ENCODE data around the gene BRIX1. TPM values are rescaled to one million over a fixed set of nuclear protein-coding genes. Genes with fewer than 3 reads are reported as not detected.

BRIX1 gene
- polyA plus RNA-seq, 4 donors: 9.4 to 28.7 (median 18.1) TPM

DNA sequence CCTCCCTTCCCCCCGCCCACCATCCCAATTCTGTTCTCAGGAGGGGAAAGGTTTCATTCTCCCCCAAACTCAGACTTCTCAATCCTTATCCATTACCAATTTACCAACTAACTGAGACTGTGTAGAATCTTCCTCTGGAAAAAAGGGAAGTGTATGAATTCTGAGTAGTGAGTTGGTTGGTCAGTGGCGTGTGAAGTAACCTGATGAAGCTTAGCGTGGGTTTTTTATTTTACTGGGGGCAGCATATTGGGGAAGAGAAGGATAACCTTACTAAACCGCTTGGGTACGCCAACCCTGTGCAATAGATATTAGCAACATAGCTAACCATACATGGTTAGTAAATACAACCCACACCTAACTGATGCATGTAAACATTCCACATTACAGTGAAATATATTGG, 12.8 kb downstream of the BRIX1 start:
- Histone ChIP-seq H3K4me3 (ENCODE audit: low read depth in 1 of 3, low read length in 3 of 3) (no peak overlapping the region), H3K27ac (ENCODE audit: low read depth in 1 of 3, low read length in 2 of 3) (no peak overlapping the region), H3K4me1 (ENCODE audit: control insufficient read depth in 3 of 3, insufficient read depth in 2 of 3, low read depth in 1 of 3, low read length in 2 of 3) (peaks cover 2 to 8% (median 2%) of the 10 kb centered on the region in 3 donors), H3K9me3 (ENCODE audit: control insufficient read depth in 2 of 2, insufficient read depth in 1 of 2, low read depth in 1 of 2, low read length in 1 of 2) (no peaks in the 10 kb centered on the region), H3K27me3 (ENCODE audit: control insufficient read depth in 3 of 3, insufficient read depth in 3 of 3, low read length in 3 of 3) (no peaks in the 10 kb centered on the region), H3K36me3 (ENCODE audit: control insufficient read depth in 3 of 3, insufficient read depth in 2 of 3, low read depth in 1 of 3, low read length in 3 of 3) (peaks cover 2 to 16% (median 3%) of the 10 kb centered on the region in 3 donors)
- 82 to 93% (median 88%) methylated on average over 5 of the region's 5 CpGs for WGBS, 3 donors
- FAIRE-seq (no peak), DNase-seq (no peak)

DNA sequence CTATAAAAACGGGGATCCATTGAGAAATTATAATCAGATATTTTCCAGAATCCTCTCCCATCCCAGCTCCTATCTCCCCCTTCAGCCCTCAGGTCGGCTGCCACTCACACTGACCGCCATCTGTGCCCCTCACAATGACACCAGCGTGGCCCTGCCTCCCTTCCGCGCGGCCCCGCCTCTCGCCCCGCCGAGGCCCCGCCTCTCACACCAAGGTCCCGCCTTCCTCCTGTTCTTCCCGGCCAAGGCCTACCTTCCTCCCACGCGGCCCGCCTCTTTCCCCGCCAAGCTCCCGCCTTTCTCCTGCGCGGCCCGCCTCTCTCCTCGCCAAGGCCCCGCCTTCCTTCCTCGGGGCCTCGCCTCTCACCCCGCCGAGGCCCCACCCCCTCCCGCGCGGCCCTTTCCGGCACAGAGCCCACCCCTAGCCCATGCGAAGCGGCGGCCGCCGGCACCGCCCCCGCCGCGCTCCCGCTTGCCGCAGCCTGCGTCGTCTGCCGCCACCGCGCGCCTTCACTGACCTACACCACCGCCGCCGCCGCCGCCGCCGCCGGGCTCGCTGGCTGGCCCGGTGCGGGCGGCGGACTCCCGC, 13.7 kb downstream of the BRIX1 start, which contains the start of gene DNAJC21:
Gene DNAJC21 (plus strand): TSS at position 426 of the 586 bp plus-strand sequence. CDS start 261 bp downstream, outside the sequence.
- Histone ChIP-seq H3K27ac (ENCODE audit: low read depth in 1 of 3, low read length in 2 of 3) (peak within 1 kb of the TSS; percentile 84 to 98 (median 88)), H3K4me1 (ENCODE audit: control insufficient read depth in 3 of 3, insufficient read depth in 2 of 3, low read depth in 1 of 3, low read length in 2 of 3) (peaks cover 2 to 8% (median 2%) of the 10 kb centered on the region in 3 donors), H3K9me3 (ENCODE audit: control insufficient read depth in 2 of 2, insufficient read depth in 1 of 2, low read depth in 1 of 2, low read length in 1 of 2) (no peaks in the 10 kb centered on the region), H3K27me3 (ENCODE audit: control insufficient read depth in 3 of 3, insufficient read depth in 3 of 3, low read length in 3 of 3) (no peaks in the 10 kb centered on the region), H3K36me3 (ENCODE audit: control insufficient read depth in 3 of 3, insufficient read depth in 2 of 3, low read depth in 1 of 3, low read length in 3 of 3) (peaks cover 2 to 16% (median 3%) of the 10 kb centered on the region in 3 donors), H3K4me3 (ENCODE audit: low read depth in 1 of 3, low read length in 3 of 3) (peak within 1 kb of the TSS; percentile 72 to 90 (median 85))
- DNase-seq: peak; percentile 98 to 99
- FAIRE-seq: no peak
- WGBS, 3 donors: 0 to 1% (median 0%) methylated on average over 46 to 63 of the region's 63 CpGs

DNA sequence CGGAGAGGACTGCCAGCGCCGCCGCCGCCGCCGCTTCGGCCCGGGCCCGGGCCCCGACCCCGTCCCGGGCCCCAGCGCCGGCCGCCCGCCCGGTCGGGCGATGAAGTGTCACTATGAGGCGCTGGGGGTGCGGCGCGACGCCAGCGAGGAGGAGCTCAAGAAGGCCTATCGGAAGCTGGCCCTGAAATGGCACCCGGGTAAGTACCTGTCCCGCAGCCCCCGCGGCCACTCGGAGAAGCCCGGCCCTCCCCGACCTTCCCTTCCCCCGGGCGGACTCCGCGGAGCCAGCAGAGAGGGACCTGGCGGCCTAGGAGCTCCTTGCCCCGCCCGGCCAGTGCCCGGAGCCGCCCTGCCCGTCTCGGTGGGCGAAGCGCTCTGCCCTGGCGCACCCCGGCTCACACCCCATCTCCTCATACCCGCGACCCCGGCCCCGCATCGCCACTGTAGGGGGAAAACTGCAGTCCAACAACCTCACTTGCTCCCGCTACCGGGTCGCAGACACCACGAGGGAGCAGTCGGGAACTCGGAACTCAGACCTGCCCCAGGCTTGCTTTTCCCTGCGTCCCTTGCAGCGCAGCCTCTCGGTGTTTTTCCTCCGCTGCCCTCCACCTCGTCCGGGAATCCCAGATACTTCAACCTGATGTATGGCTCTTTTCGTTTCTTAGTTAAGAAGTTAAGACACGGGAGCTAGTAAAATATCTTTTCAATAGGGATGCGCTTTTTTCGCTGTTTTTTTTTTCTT, 14.4 kb downstream of the BRIX1 start:
- 0 to 1% (median 1%) methylated on average over 42 to 70 of the region's 70 CpGs for WGBS, 3 donors
- FAIRE-seq: no peak

DNA sequence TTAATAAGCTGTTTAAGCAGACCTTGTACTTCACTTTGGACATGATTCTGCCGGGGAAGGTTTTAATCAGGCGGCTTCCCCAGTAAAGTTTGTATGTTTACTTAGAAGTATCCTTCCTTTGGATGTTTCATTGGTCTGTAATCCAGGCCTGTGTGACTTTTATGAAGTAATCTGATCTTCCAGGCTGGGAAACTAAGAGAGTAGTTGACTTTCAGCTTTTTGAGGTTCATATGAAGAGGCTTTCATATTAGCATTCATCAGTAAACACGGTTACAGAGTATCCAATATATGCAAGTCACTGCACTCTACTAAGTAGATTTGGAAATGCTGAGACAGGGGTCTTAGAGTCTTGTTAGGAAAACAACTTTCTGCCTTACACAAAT, 14.9 kb downstream of the BRIX1 start:
- Histone ChIP-seq H3K4me1 (ENCODE audit: control insufficient read depth in 3 of 3, insufficient read depth in 2 of 3, low read depth in 1 of 3, low read length in 2 of 3) (peaks cover 2 to 8% (median 2%) of the 10 kb centered on the region in 3 donors), H3K27ac (ENCODE audit: low read depth in 1 of 3, low read length in 2 of 3) (peak overlapping the region; percentile 84 to 98 (median 88)), H3K27me3 (ENCODE audit: control insufficient read depth in 3 of 3, insufficient read depth in 3 of 3, low read length in 3 of 3) (no peaks in the 10 kb centered on the region), H3K36me3 (ENCODE audit: control insufficient read depth in 3 of 3, insufficient read depth in 2 of 3, low read depth in 1 of 3, low read length in 3 of 3) (peaks cover 0 to 16% (median 0%) of the 10 kb centered on the region in 3 donors), H3K9me3 (ENCODE audit: control insufficient read depth in 2 of 2, insufficient read depth in 1 of 2, low read depth in 1 of 2, low read length in 1 of 2) (no peaks in the 10 kb centered on the region), H3K4me3 (ENCODE audit: low read depth in 1 of 3, low read length in 3 of 3) (peak overlapping the region; percentile 72 to 90 (median 85))
- 1 to 2% (median 2%) methylated on average over 3 of the region's 3 CpGs for WGBS, 3 donors
- FAIRE-seq (no peak), DNase-seq (no peak)

More for the DNA sequence above, 14.4 kb downstream of the BRIX1 start:
- DNase-seq: peak; percentile 87 to 92
- H3K36me3 ChIP-seq (ENCODE audit: control insufficient read depth in 3 of 3, insufficient read depth in 2 of 3, low read depth in 1 of 3, low read length in 3 of 3): peaks cover 2 to 16% (median 3%) of the 10 kb centered on the region in 3 donors
- peaks cover 2 to 8% (median 2%) of the 10 kb centered on the region in 3 donors for H3K4me1 ChIP-seq (ENCODE audit: control insufficient read depth in 3 of 3, insufficient read depth in 2 of 3, low read depth in 1 of 3, low read length in 2 of 3)
- H3K27ac ChIP-seq (ENCODE audit: low read depth in 1 of 3, low read length in 2 of 3): peak overlapping the region; percentile 84 to 98 (median 88)
- H3K27me3 ChIP-seq (ENCODE audit: control insufficient read depth in 3 of 3, insufficient read depth in 3 of 3, low read length in 3 of 3): no peaks in the 10 kb centered on the region
- H3K9me3 ChIP-seq (ENCODE audit: control insufficient read depth in 2 of 2, insufficient read depth in 1 of 2, low read depth in 1 of 2, low read length in 1 of 2): no peaks in the 10 kb centered on the region
- H3K4me3 ChIP-seq (ENCODE audit: low read depth in 1 of 3, low read length in 3 of 3): peak overlapping the region; percentile 72 to 90 (median 85)

DNA sequence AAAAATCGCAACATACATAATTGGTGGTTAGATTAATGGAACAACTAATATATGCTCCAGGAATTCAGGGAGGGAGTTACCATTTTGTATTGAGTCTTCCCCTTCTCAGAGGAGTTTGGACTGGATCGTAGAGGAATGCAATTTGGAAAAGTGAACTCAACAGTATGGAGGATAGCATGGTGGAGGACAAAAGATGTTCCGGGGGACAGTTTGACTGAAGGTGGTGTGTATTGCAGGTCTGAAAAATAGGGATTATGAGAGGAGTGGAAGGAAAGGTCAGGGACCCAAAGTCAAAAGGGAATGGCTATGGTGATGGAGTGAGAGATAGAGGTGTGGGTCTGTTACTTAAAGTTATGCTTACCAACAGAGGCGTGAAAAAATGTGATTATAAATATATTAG, 15.4 kb downstream of the BRIX1 start:
- FAIRE-seq: no peak
- peaks cover 0 to 15% (median 2%) of the 10 kb centered on the region in 3 donors for H3K36me3 ChIP-seq (ENCODE audit: control insufficient read depth in 3 of 3, insufficient read depth in 2 of 3, low read depth in 1 of 3, low read length in 3 of 3)
- peak in 1 of 2 donors; percentile 10 for DNase-seq
- peak overlapping the region in 1 of 3 donors; percentile 84 for H3K27ac ChIP-seq (ENCODE audit: low read depth in 1 of 3, low read length in 2 of 3)
- 60 to 74% (median 60%) methylated on average over 4 of the region's 4 CpGs for WGBS, 3 donors
- H3K4me3 ChIP-seq (ENCODE audit: low read depth in 1 of 3, low read length in 3 of 3): peak overlapping the region in 2 of 3 donors; percentile 72 to 85
- H3K4me1 ChIP-seq (ENCODE audit: control insufficient read depth in 3 of 3, insufficient read depth in 2 of 3, low read depth in 1 of 3, low read length in 2 of 3): peaks cover 2 to 8% (median 2%) of the 10 kb centered on the region in 3 donors
- H3K27me3 ChIP-seq (ENCODE audit: control insufficient read depth in 3 of 3, insufficient read depth in 3 of 3, low read length in 3 of 3): no peaks in the 10 kb centered on the region
- H3K9me3 ChIP-seq (ENCODE audit: control insufficient read depth in 2 of 2, insufficient read depth in 1 of 2, low read depth in 1 of 2, low read length in 1 of 2): no peaks in the 10 kb centered on the region

DNA sequence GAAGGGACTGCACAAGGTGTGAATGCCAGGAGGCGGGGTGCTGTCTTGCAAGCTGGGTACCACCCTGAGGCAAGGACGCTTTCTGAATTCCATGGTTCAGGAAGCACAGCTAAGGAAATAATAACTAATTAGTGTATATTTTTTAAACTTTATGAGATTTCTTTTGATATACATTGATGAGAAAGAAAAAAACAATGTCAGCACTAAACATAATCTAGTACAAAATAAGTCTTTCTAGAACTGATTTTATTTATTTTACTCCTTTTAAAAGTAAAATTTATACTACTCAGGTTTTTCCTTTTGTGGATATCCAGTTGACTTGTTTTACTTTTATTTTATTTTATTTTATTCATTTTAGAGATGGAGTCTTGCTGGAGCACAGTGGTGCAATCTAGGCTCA, 17.4 kb downstream of the BRIX1 start:
- Histone ChIP-seq H3K4me1 (ENCODE audit: control insufficient read depth in 3 of 3, insufficient read depth in 2 of 3, low read depth in 1 of 3, low read length in 2 of 3) (peaks cover 2 to 8% (median 2%) of the 10 kb centered on the region in 3 donors), H3K4me3 (ENCODE audit: low read depth in 1 of 3, low read length in 3 of 3) (no peak overlapping the region), H3K36me3 (ENCODE audit: control insufficient read depth in 3 of 3, insufficient read depth in 2 of 3, low read depth in 1 of 3, low read length in 3 of 3) (peaks cover 9 to 25% (median 9%) of the 10 kb centered on the region in 3 donors), H3K9me3 (ENCODE audit: control insufficient read depth in 2 of 2, insufficient read depth in 1 of 2, low read depth in 1 of 2, low read length in 1 of 2) (no peaks in the 10 kb centered on the region), H3K27me3 (ENCODE audit: control insufficient read depth in 3 of 3, insufficient read depth in 3 of 3, low read length in 3 of 3) (no peaks in the 10 kb centered on the region), H3K27ac (ENCODE audit: low read depth in 1 of 3, low read length in 2 of 3) (no peak overlapping the region)
- DNase-seq (no peak), FAIRE-seq (no peak)
- 93 to 94% (median 93%) methylated on average over 2 of the region's 2 CpGs for WGBS, 3 donors

DNA sequence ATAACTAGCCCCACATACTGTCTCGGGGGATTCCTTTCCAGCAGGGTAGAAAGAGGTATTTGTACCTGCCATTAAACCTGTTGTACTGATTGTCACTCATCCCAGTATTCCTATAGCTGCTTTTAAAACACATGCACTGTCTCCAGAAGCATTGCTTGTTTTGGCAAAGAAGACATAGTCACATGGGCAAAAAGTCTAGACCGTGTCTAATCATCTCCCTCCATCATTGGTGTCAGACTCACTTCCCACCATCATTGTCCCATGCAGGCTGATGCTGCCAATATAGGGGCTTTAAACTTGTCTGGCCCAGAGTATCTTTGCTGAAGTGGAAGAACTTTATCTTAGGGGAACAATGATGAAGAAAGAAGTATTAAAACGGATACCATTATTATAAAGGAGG, 26.4 kb downstream of the BRIX1 start:
- Histone ChIP-seq H3K4me3 (ENCODE audit: low read depth in 1 of 3, low read length in 3 of 3) (no peak overlapping the region), H3K4me1 (ENCODE audit: control insufficient read depth in 3 of 3, insufficient read depth in 2 of 3, low read depth in 1 of 3, low read length in 2 of 3) (no peaks in the 10 kb centered on the region), H3K9me3 (ENCODE audit: control insufficient read depth in 2 of 2, insufficient read depth in 1 of 2, low read depth in 1 of 2, low read length in 1 of 2) (no peaks in the 10 kb centered on the region), H3K27me3 (ENCODE audit: control insufficient read depth in 3 of 3, insufficient read depth in 3 of 3, low read length in 3 of 3) (no peaks in the 10 kb centered on the region), H3K27ac (ENCODE audit: low read depth in 1 of 3, low read length in 2 of 3) (no peak overlapping the region), H3K36me3 (ENCODE audit: control insufficient read depth in 3 of 3, insufficient read depth in 2 of 3, low read depth in 1 of 3, low read length in 3 of 3) (peaks cover 9 to 30% (median 17%) of the 10 kb centered on the region in 3 donors)
- WGBS, 3 donors: 91 to 93% (median 92%) methylated on average over 3 of the region's 3 CpGs
- DNase-seq (no peak), FAIRE-seq (no peak)

DNA sequence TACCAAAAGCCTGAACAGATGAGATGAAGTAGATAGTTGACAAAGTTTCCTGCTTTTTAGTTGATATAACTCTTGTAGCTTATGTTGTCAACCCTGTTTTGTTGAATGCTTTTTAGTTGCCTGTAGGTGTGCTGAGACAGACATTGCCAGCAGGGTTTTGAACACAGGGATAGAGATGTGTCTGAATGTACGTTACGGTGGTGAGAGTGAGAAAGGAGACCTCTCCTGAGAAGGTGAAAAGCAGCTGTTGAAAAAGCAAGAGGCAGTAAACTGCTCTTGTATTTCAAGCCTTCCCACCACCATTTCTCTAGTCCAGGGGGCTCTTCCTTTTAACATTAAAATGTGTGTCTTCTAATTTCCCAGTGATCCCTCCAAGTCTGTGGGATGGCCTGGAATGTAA, 28.5 kb downstream of the BRIX1 start:
- 94 to 96% (median 95%) methylated on average over 2 of the region's 2 CpGs for WGBS, 3 donors
- Histone ChIP-seq H3K27me3 (ENCODE audit: control insufficient read depth in 3 of 3, insufficient read depth in 3 of 3, low read length in 3 of 3) (no peaks in the 10 kb centered on the region), H3K36me3 (ENCODE audit: control insufficient read depth in 3 of 3, insufficient read depth in 2 of 3, low read depth in 1 of 3, low read length in 3 of 3) (peaks cover 4 to 19% (median 6%) of the 10 kb centered on the region in 3 donors), H3K4me3 (ENCODE audit: low read depth in 1 of 3, low read length in 3 of 3) (no peak overlapping the region), H3K27ac (ENCODE audit: low read depth in 1 of 3, low read length in 2 of 3) (no peak overlapping the region), H3K9me3 (ENCODE audit: control insufficient read depth in 2 of 2, insufficient read depth in 1 of 2, low read depth in 1 of 2, low read length in 1 of 2) (no peaks in the 10 kb centered on the region), H3K4me1 (ENCODE audit: control insufficient read depth in 3 of 3, insufficient read depth in 2 of 3, low read depth in 1 of 3, low read length in 2 of 3) (no peaks in the 10 kb centered on the region)
- DNase-seq (no peak), FAIRE-seq (no peak)
